Measurements from ENCODE around the gene GABRA6. TPM values are rescaled to one million over a fixed set of nuclear protein-coding genes. Genes with fewer than 3 reads are reported as not detected.

GABRA6 gene
- total RNA-seq, 2 donors from 2014 or later, result not detected

GRCh38 chr5:161703528-161703927, 18.0 kb downstream of the GABRA6 start:
- Mint-ChIP-seq H3K4me3 (no peak overlapping the region), H3K36me3 (ENCODE audit: insufficient read depth in 2 of 2) (no peaks in the 10 kb centered on the region), H3K27me3 (ENCODE audit: low read depth) (no peaks in the 10 kb centered on the region), H3K4me1 (ENCODE audit: low read depth) (no peaks in the 10 kb centered on the region), H3K9me3 (peaks cover 0 to 5% of the 10 kb centered on the region in 2 donors), H3K27ac (no peak overlapping the region)
- ATAC-seq (replicated peaks in 1 of 2) (no peak), DNase-seq (no peak)

GRCh38 chr5:161707382-161707781, 21.9 kb downstream of the GABRA6 start:
- Mint-ChIP-seq H3K9me3 (no peaks in the 10 kb centered on the region), H3K4me3 (no peak overlapping the region), H3K27ac (no peak overlapping the region), H3K27me3 (ENCODE audit: low read depth) (no peaks in the 10 kb centered on the region), H3K4me1 (ENCODE audit: low read depth) (no peaks in the 10 kb centered on the region), H3K36me3 (ENCODE audit: insufficient read depth in 2 of 2) (no peaks in the 10 kb centered on the region)
- DNase-seq (no peak), ATAC-seq (replicated peaks in 1 of 2) (no peak)

- DNase-seq, result no peak
- Mint-ChIP-seq H3K4me3 (no peak overlapping the region), H3K36me3 (ENCODE audit: insufficient read depth in 2 of 2) (no peaks in the 10 kb centered on the region), H3K9me3 (peaks cover 3 to 4% of the 10 kb centered on the region in 2 donors), H3K4me1 (ENCODE audit: low read depth) (no peaks in the 10 kb centered on the region), H3K27me3 (ENCODE audit: low read depth) (no peaks in the 10 kb centered on the region), H3K27ac (no peak overlapping the region)
- ATAC-seq (replicated peaks in 1 of 2), result no peak
These were observed 23.7 kb downstream of the GABRA6 start for GRCh38 chr5:161709239-161709638.

GRCh38 chr5:161713042-161713441, 27.5 kb downstream of the GABRA6 start:
- Mint-ChIP-seq H3K36me3 (ENCODE audit: insufficient read depth in 2 of 2) (no peaks in the 10 kb centered on the region), H3K27me3 (ENCODE audit: low read depth) (no peaks in the 10 kb centered on the region), H3K27ac (no peak overlapping the region), H3K9me3 (peaks cover 3 to 5% of the 10 kb centered on the region in 2 donors), H3K4me3 (no peak overlapping the region), H3K4me1 (ENCODE audit: low read depth) (no peaks in the 10 kb centered on the region)
- ATAC-seq (replicated peaks in 1 of 2) (no peak), DNase-seq (no peak)

- Mint-ChIP-seq H3K27ac (no peak overlapping the region), H3K9me3 (peaks cover 0 to 2% of the 10 kb centered on the region in 2 donors)
- DNase-seq, result no peak
These were observed 33.6 kb downstream of the GABRA6 start for GRCh38 chr5:161719157-161719556.

GRCh38 chr5:161720460-161720859, 34.9 kb downstream of the GABRA6 start:
- Mint-ChIP-seq H3K27me3 (ENCODE audit: low read depth) (no peaks in the 10 kb centered on the region), H3K27ac (no peak overlapping the region), H3K4me1 (ENCODE audit: low read depth) (no peaks in the 10 kb centered on the region), H3K4me3 (no peak overlapping the region), H3K36me3 (ENCODE audit: insufficient read depth in 2 of 2) (no peaks in the 10 kb centered on the region), H3K9me3 (peaks cover 2 to 3% of the 10 kb centered on the region in 2 donors)
- DNase-seq (no peak), ATAC-seq (replicated peaks in 1 of 2) (no peak)

More at GRCh38 chr5:161719157-161719556, 33.6 kb downstream of the GABRA6 start:
- Mint-ChIP-seq H3K36me3 (ENCODE audit: insufficient read depth in 2 of 2) (no peaks in the 10 kb centered on the region), H3K27me3 (ENCODE audit: low read depth) (no peaks in the 10 kb centered on the region), H3K4me3 (no peak overlapping the region), H3K4me1 (ENCODE audit: low read depth) (no peaks in the 10 kb centered on the region)
- ATAC-seq (replicated peaks in 1 of 2), result no peak

GRCh38 chr5:161734741-161735140, 49.2 kb downstream of the GABRA6 start:
- Mint-ChIP-seq H3K27me3 (ENCODE audit: low read depth) (no peaks in the 10 kb centered on the region), H3K36me3 (ENCODE audit: insufficient read depth in 2 of 2) (no peaks in the 10 kb centered on the region), H3K9me3 (peaks cover 5 to 10% of the 10 kb centered on the region in 2 donors), H3K4me1 (ENCODE audit: low read depth) (no peaks in the 10 kb centered on the region), H3K27ac (no peak overlapping the region), H3K4me3 (no peak overlapping the region)
- ATAC-seq (replicated peaks in 1 of 2), result no peak
- DNase-seq, result no peak

GRCh38 chr5:161740433-161740832, 54.9 kb downstream of the GABRA6 start:
- H3K4me3 Mint-ChIP-seq, result no peak overlapping the region
- no peaks in the 10 kb centered on the region for H3K36me3 Mint-ChIP-seq (ENCODE audit: insufficient read depth in 2 of 2)
- no peaks in the 10 kb centered on the region for H3K27me3 Mint-ChIP-seq (ENCODE audit: low read depth)
- no peaks in the 10 kb centered on the region for H3K4me1 Mint-ChIP-seq (ENCODE audit: low read depth)
- peaks cover 11 to 15% of the 10 kb centered on the region in 2 donors for H3K9me3 Mint-ChIP-seq
- ATAC-seq (replicated peaks in 1 of 2) (no peak), DNase-seq (no peak)
- H3K27ac Mint-ChIP-seq, result no peak overlapping the region

GRCh38 chr5:161744276-161744675, 58.8 kb downstream of the GABRA6 start:
- Mint-ChIP-seq H3K9me3 (peaks cover 3 to 15% of the 10 kb centered on the region in 2 donors), H3K36me3 (ENCODE audit: insufficient read depth in 2 of 2) (no peaks in the 10 kb centered on the region), H3K27ac (no peak overlapping the region), H3K4me1 (ENCODE audit: low read depth) (no peaks in the 10 kb centered on the region), H3K27me3 (ENCODE audit: low read depth) (no peaks in the 10 kb centered on the region), H3K4me3 (no peak overlapping the region)
- DNase-seq, result no peak
- ATAC-seq (replicated peaks in 1 of 2), result no peak

- no peak overlapping the region for H3K4me3 Mint-ChIP-seq
- H3K36me3 Mint-ChIP-seq (ENCODE audit: insufficient read depth in 2 of 2), result no peaks in the 10 kb centered on the region
- DNase-seq, result no peak
- peaks cover 0 to 12% of the 10 kb centered on the region in 2 donors for H3K9me3 Mint-ChIP-seq
- no peak overlapping the region for H3K27ac Mint-ChIP-seq
- no peaks in the 10 kb centered on the region for H3K27me3 Mint-ChIP-seq (ENCODE audit: low read depth)
- no peaks in the 10 kb centered on the region for H3K4me1 Mint-ChIP-seq (ENCODE audit: low read depth)
- no peak for ATAC-seq (replicated peaks in 1 of 2)
These were observed 59.9 kb downstream of the GABRA6 start for GRCh38 chr5:161745392-161745791.

GRCh38 chr5:161751265-161751664, 65.7 kb downstream of the GABRA6 start:
- Mint-ChIP-seq H3K36me3 (ENCODE audit: insufficient read depth in 2 of 2) (no peaks in the 10 kb centered on the region), H3K4me1 (ENCODE audit: low read depth) (no peaks in the 10 kb centered on the region), H3K27ac (no peak overlapping the region), H3K27me3 (ENCODE audit: low read depth) (no peaks in the 10 kb centered on the region), H3K9me3 (peaks cover 8 to 11% of the 10 kb centered on the region in 2 donors), H3K4me3 (no peak overlapping the region)
- ATAC-seq (replicated peaks in 1 of 2) (no peak), DNase-seq (no peak)

Other genes with a start within 250 kb of the GABRA6 start
- not detected for gene GABRB2, start 139.0 kb upstream of the GABRA6 start, total RNA-seq
- gene GABRA1, start 162.4 kb downstream of the GABRA6 start, total RNA-seq, result not detected

All from activated T-cell treated with anti-CD3 and anti-CD28 coated beads, Interleukin-2, amount 50 U/mL, for 72 hours (primary cell).